Measurements from ENCODE around the gene WIPF3.
"Not testable (repeated sequence)": the region's sequence is repeated elsewhere in the genome, so short reads cannot be mapped to it uniquely, and the experiment has no call there.

The WIPF3 gene

DNA sequence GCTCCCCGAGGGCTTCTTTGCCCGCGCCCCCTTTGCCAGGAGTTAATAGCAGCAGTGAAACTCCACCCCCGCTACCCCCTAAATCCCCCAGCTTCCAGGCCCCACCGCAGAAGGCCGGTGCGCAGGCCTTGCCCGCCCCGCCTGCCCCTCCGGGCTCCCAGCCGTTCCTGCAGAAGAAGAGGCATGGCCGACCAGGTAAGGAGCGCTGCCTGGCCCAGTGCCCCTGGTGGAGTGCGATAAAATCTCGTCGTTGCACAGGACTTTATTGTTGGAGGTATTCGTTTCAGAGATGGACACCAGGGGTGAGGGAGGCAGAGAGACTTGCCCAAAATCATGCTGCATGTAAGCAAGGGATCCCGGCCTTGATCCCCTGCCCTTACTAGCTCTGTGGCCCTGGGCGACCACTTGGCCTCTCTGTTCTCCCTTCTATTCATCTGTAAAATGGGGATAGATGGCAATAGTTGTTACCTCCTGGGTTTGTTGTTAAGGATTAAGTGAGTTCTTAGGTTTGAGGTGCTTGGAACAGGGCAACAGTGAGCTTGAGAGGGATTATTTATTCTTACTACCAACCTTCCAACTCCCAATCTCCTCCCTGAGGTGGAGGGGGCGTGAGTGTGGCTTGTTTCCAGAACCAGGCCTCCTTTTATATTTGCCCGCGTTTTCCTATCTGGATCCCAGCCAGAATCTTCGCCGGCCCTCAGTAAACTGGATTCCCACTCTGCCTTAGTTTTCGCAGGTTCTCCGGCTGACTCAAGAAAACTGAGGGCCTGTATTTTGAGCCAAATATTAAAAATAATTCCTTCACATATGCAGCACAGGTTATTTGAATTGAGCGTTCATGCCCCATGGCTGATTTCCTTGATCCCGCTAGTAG, 78.3 kb downstream of the WIPF3 start:
- no peak for DNase-seq

DNA sequence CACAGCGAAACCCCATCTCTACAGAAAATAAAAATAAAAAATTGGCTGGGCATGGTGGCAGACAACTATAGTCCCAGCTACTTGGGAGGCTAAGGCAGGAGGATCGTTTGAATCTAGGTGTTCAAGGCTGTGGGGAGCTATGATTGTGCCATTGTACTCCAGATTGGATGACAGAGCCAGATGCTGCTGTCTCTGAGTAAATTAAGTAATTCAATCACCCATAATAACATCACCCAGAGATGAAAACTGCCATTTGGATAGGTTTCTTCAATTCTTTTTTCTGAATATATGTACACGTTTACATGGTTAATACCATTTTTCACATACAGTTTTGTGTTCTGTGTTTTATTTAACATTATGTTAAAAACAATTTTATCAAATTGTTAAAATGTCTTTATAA, 79.3 kb downstream of the WIPF3 start:
- DNase-seq: no peak

DNA sequence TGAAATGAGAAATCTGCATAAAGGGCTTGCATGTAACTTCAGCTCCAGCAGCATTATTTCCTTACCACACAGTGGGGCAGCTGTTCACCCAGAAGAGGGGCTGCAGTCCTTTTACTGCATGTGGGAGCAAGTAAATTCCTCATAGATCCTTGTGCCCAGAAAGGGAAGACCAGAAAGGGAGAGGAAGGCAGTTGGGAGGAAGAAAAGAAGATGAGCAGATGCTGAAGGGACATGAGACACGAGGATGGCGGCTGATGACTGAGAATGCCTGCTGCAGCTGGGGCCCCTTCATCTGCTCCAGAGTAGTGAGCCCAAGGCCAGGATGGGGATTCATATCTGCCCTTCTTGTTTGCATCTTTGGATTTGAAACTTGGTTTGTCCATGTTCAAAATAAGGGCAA, 80.5 kb downstream of the WIPF3 start:
- DNase-seq: no peak

DNA sequence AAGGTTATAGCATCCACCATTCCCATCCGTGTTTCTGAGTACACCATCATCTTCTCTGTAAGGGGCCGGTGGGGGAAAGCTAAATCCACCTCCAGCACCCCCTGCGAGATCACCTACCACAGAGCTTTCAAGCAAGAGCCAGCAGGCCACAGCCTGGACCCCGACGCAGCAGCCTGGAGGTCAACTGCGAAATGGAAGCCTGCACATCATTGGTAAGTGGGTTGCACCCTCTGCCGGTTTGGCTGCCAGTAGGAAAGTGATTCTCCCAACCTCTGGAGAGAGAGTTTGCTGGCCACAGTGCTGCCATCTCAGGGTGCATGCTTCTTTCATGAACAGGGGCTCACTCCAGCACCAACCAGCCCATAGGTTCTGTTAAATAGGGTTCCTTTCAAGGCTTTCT, 81.7 kb downstream of the WIPF3 start:
- DNase-seq: no peak

DNA sequence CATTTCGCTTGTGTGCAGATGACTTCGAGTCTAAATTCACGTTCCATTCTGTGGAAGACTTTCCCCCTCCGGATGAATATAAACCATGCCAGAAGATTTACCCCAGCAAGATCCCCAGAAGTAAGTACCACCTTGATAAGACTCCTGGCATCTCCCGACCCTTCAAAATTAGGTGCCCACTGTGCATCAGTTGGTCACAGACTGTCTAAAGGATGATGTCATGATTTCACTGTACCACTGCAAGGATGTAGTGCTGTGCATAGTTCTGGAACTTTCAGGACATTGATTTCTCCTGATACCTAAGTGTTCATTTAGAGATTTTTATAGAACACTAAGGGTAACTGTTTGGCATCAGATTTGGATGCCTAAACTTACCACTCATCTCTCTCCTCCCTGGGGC, 83.0 kb downstream of the WIPF3 start:
- no peak for DNase-seq

DNA sequence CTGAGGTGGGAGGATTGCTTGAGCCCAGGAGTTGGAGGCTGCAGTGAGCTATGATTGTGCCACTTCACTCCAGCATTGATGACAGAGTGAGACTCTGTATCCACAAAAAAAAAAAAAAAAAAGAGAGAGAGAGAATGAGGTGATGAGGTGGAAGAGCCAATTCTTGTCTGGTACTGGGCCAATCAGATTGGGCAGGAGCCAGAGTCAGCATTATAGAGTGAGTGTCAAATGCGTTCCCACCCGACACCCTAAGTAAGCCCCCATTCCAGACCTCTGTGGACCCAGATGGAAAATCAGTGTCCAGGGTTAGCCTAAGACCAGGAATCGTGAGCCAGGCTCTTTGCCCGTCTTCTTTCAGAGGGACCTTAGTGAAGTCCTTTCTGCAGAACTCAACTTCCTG, 83.9 kb downstream of the WIPF3 start:
- no peak for DNase-seq

DNA sequence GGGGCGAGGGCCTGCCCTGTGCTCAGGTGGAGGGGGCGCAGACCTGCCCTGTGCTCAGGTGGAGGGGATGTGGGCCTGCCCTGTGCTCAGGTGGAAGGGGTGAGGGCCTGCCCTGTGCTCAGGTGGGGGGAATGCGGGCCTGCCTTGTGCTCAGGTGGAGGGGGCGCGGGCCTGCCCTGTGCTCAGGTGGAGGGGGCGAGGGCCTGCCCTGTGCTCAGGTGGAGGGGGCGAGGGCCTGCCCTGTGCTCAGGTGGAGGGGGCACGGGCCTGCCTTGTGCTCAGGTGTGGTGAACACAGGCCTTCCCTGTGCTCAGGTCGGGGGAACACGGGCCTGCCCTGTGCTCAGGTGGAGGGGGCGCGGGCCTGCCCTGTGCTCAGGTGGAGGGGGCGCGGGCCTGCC, 84.5 kb downstream of the WIPF3 start:
- DNase-seq: not testable (repeated sequence)

DNA sequence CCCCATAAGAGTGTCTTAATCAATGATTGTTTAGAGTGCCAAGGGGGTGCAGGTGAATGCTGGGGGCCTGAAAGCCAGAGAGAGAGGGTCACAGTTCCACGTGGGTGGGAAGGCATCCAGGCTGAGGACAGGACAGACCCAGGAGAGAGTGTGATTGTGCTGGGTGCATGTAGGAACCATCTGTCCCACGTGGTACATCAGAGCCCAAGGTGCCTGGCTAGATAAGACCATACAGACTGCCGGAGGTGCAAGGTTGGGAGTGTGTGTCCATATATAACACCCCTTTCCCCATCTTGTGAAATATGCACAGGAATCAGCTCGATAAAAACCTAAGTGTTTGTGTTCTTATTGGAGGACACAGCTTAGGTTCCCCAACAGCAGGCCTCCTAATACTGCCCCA, 85.5 kb downstream of the WIPF3 start:
- DNase-seq: no peak

DNA sequence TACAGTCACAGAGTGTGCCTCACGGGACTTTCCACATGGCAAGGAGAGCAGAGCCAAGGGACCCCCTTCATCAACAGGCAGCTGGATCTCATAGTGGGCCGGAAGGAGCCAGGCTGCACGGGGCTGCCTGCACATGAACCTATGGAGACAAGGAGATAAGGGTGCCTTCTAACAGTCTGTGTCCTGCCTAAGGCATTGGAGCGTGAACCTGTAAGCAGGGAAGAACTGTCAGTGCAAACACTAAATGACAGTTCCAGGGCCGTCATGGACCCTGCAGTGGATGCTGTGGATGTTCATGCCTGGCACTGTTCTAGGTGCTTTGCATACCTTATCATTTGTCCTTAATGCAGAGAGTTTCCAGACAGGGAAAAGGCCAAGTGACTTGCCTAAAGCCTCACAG, 85.9 kb downstream of the WIPF3 start:
- DNase-seq: no peak

DNA sequence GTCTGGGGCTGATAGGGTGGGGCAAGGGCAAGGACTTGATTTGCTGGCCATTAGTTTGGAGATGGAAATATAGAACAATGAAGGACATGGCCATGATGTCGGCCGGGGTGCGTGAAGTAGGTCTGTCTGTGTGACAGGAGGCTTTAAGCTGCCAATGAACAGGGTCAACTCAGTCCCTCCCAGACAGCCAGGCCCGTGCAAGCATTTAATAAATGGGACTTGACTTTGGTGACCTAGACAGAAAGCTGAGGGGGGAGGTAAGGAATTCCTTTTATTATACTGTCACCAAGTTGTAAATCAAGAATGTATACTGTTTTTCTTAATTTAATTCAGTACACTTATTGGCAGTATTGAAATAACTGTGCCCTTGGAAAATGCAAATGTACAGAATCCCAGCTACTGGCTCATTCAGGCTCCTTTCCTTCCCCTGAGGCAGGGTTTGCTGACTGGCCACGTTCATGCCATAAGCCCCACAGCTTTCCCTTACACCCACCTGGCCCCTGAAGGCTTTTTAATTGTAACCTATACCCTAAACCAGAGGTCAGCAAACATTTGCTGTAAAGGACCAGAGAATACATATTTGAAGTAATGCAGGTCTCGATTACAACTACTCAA, 87.2 kb downstream of the WIPF3 start:
- DNase-seq: no peak

DNA sequence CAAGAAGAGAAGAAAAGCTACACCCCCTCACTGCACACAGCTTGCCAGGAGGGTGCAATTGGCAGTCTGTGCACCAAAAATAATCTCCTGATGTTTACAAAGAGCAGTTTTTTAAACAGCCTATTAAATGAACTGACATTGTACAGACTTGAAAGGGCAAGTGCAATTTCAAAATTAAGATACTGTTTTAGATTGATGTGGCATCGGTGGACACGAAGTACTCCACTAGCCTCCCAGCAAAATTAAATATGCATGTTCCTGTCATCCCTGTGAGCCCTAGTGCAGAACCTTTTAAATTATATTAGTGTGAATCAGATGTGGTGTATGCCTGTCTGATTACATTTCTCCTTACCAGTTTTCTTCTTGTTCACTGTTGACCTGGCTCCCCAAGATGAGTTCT, 87.9 kb downstream of the WIPF3 start:
- no peak for DNase-seq

DNA sequence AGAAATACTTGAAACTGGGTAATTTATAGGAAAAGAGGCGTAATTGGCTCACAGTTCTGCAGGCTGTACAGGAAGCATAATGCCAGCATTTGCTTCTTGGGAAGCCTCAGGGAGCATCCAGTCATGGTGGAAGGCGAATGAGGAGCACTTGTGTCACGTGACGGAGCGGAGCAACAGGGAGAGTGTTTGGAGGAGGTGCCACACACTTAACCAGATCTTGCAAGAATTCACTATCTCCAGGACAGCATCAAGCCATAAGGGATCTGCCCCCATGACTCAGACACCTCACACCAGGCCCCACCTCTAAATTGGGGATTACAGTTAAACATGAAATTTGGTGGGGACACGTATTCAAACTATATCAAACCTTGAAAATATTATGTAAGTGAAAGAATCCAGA, 89.3 kb downstream of the WIPF3 start:
- no peak for DNase-seq

DNA sequence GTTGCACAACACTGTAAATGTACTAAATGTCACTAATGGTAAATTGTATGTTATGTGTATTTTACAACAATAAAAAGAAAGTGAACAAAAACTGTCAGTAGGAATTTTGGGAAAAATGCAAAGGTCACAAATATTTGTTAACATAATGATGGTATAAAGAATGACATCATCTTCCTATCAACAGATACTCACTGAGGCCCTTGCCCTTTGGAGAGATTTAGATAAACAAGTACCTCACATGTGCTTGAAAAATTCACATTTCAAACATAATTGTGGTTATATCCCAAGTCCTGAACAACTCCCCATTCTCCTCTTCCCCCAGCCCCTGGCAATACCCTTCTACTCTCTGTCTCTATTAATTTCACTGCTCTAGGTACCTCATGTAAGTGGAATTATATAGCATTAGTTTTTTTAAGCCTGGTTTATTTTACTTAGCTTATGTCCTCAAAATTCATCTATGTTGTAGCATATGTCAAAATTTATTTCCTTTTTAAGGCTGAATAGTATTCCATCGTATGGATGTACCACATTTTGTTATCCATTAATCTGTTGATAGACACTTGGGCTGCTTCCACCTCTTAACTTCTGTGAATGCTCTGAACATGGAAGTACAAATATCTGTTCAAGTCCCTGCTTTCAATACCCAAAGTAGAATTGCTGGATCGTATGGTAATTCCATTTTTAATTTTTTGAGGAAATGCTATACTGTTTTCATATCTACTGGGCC, 90.5 kb downstream of the WIPF3 start:
- DNase-seq: no peak

DNA sequence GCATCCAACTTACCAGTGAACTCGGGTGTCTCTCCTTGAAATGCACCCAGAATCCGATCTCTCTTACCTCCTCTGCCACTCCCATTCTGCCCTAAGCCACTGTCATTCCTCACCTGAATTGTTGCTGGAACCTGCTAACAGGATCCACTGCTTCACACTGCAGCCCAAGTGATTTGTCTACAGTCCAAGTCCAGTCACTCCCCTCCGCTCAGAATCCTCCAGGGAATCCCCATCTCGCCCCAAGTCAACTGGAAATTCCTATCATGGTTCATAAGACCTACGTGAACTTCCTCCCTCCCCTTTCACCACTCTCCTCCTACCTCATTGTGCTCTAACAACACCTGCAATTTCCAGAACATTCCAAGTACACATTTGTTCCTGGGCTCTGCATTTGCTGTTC, 92.0 kb downstream of the WIPF3 start:
- no peak for DNase-seq

DNA sequence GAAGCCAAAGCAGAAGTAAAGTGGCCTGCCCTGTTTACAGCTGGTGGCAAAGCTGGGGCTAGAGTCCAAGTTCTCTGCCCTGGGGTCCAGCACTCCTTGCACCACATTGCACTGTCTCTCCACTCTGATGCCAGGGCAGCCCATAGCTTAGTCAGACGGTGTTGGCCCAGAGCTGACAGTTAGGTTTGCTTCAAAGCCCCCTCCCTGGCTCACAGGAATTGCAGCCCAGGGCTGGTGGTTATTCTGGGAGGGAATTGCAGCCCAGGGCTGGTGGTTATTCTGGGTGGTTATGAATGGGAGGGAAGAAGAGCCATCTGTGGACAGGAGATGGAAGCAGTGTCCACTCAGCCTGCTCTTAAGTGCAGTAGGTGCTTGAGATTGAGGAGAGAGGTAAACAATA, 94.4 kb downstream of the WIPF3 start:
- no peak for DNase-seq

DNA sequence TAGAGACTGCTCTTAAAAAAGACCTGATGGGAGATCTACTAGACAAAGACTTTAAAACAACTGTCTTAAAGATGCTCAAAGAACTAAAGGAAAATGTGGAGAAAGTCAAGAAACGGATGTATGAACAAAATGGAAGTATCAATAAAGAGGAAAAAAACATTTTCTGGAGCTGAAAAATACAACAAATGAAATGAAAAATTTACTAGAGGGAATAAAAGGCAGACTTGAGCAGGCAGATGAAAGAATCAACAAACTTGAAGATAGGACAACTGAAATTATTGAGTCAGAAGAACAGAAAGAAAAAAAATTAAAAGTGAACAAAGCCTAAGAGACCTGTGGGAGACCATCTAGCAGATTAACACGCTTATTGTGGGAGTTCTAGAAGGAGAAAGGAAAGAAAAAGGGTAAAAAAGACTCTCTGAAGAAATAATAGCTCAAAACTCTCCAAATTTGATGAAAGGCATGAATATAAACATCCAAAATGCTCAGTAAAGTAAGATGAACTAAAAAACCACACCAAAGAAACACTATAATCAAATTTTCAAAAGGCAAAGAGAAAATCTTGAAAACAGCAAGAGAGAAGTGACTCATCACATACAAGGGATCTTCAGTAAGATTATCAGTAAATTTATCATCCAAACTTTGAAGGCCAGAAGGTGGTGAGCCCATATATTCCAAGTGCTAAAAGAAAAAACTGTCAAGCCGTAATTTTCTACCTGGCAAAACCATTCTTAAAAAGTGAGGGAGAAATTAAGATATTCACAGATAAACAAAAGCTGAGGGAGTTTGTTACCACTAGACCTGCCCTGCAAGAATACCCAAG, 100.1 kb downstream of the WIPF3 start:
- DNase-seq: no peak

DNA sequence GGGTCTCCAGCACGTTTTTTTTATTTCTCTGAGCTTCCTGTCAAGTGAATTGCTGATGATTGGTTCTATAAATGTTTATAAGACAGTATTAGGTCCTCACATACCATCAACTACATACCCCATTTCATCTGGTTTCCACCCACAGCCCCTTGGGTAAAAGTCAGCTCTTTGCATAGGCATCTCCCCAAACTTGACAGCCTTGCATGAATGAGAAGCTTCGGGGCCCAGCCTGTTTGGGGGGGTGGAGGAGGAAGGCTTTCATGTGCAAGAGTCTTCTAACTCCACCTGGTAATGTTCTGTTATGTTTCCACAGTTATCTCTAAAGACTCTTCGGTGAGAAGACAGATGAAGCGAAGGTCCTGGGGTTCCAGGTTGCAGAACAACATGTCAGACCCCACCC, 107.9 kb downstream of the WIPF3 start:
- no peak for DNase-seq

DNA sequence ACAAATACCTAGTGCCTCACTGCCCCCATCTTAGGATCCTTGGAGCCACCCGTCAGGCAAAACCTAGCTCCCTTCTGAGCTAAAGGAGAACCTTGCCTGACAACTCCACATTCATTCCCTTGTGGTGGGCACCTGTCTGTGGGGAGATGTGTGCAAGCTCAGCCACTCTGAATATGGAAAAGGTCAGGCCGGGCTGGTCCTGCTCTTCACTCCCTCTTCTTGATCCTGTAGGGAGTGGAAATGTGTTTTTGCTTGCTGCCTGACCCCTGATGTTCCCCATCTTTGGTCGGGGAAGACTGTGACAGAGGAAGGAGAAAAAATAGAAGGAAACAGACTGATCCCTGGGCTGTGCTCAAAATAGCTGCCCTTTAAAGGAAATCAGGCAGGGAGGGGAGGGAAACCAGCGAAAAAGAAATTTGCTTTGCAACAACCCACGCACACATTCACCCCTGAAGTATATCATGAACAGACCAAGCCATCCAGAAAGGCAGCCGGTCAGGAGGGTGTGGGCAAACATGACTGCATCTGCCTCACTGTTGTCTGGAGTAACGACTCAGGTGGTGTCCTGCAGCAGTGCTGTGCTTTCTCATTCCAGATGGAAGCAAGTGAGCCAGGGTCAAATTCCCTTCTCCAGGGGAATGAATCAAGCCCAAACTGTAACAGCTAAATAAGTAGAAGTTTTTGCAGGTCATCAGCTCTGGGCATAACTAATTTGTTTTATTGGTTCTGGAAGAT, 109.3 kb downstream of the WIPF3 start:
- DNase-seq: no peak

DNA sequence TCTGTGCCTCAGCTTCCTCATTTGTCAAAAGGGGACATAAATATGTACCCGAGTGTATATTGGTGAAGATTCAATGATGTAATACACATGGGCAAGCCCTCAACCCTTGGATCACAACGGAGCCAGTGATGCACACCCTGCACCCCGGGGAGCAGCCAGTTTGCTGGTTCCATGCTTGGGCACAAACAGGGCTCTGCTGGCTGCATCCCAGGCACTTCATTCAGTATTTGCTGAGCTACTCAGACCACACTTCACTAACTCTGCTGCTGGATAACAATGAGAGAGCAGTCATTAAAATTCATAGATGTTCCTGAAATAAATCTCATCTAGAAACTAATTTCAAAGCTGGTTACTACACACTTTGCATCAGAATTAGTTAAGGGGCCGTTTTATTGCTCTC, 111.3 kb downstream of the WIPF3 start:
- no peak for DNase-seq

DNA sequence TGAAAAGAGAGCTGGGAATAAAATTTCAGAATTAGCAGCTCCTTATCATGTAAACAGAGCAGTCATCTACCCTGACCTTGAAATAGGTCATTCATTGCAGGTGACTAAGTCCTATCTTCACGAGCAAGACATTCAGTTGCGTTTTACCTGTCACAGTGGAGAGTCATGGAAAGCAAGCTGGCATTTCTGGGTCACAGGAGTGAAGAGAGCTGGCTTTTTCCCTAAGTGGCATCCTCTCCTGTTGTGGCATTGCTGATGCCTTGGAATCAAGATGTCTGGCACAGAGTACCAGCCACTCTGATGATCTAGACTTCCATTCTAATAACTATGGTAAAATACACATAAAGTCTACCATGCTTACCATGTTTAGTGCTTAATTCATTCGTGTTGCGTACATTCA, 112.5 kb downstream of the WIPF3 start:
- DNase-seq: no peak

DNA sequence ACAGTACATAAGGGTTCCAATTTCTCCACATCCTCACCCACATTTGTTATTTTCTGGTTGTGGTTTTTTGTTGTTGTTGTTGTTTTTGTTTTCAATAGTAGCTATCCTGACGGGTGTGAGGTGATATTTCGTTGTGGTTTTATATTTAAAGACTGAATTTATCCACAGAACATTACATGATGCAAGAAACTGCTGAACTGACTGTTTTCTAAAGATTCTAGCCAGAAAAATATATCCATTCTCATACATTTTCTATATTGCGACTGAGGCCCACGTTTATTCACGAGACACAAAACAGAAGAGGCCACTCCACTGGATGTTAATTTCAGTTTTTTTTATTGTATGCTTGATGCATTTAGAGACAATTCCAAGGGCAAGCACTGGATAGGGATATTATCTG, 113.5 kb downstream of the WIPF3 start:
- DNase-seq: no peak

DNA sequence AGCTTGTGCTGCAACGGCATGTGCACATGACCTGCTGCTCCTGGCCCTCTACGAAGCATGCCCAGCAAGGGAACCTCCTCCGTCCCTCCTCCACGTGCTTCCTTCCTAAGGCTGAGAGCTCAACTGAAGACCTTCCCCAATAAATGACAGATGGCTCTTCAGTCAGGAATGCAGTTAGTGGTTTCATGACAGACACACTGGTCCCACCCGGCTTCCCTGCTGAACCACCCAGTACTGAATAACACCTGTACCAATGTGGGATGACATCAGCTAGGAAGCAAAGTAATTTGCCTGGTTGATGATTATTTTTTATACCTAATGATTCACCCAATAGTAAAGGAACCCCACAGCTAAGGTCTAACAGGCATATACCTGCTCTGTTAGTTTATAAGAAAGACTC, 114.2 kb downstream of the WIPF3 start:
- DNase-seq: no peak

Measured in NCI-H774 (cell line).